ENCODE data around the gene FUZ. TPM values are rescaled to one million over a fixed set of nuclear protein-coding genes. Genes with fewer than 3 reads are reported as not detected.

The FUZ gene
- total RNA-seq, 1 donor from 2014 or later = 10.8 TPM

- no peak for TF ChIP-seq CTCF (IDR thresholded peaks at IDR 0.05)
- Mint-ChIP-seq H3K9me3 (ENCODE audit: low read depth) (no peaks in the 10 kb centered on the region), H3K27me3 (ENCODE audit: low read depth) (no peaks in the 10 kb centered on the region), H3K4me1 (ENCODE audit: low read depth) (peaks cover 26% of the 10 kb centered on the region), H3K27ac (ENCODE audit: unreplicated experiment) (peak overlapping the region; percentile 17), H3K4me3 (ENCODE audit: unreplicated experiment) (no peak overlapping the region), H3K36me3 (ENCODE audit: low read depth) (peaks cover 9% of the 10 kb centered on the region)
- DNase-seq (ENCODE audit: low spot score) = no peak
Measured at GRCh38 chr19:49857061-49857837, 44.2 kb upstream of the FUZ start.

GRCh38 chr19:49856574-49857021 lies 43.5 kb upstream of the FUZ start:
- DNase-seq (ENCODE audit: low spot score) = no peak
- no peak for TF ChIP-seq CTCF (IDR thresholded peaks at IDR 0.05)
- Mint-ChIP-seq H3K4me3 (ENCODE audit: unreplicated experiment) (no peak overlapping the region), H3K9me3 (ENCODE audit: low read depth) (no peaks in the 10 kb centered on the region), H3K27me3 (ENCODE audit: low read depth) (no peaks in the 10 kb centered on the region), H3K36me3 (ENCODE audit: low read depth) (peaks cover 9% of the 10 kb centered on the region), H3K27ac (ENCODE audit: unreplicated experiment) (no peak overlapping the region), H3K4me1 (ENCODE audit: low read depth) (peaks cover 30% of the 10 kb centered on the region)

GRCh38 chr19:49855676-49856573 lies 42.8 kb upstream of the FUZ start:
- TF ChIP-seq CTCF (IDR thresholded peaks at IDR 0.05) = no peak
- Mint-ChIP-seq H3K4me1 (ENCODE audit: low read depth) (peaks cover 26% of the 10 kb centered on the region), H3K27me3 (ENCODE audit: low read depth) (no peaks in the 10 kb centered on the region), H3K9me3 (ENCODE audit: low read depth) (no peaks in the 10 kb centered on the region), H3K36me3 (ENCODE audit: low read depth) (peaks cover 6% of the 10 kb centered on the region), H3K4me3 (ENCODE audit: unreplicated experiment) (no peak overlapping the region), H3K27ac (ENCODE audit: unreplicated experiment) (peak overlapping the region; percentile 59)
- no peak for DNase-seq (ENCODE audit: low spot score)

- no peak for DNase-seq (ENCODE audit: low spot score)
- peaks cover 6% of the 10 kb centered on the region for H3K36me3 Mint-ChIP-seq (ENCODE audit: low read depth)
- H3K4me1 Mint-ChIP-seq (ENCODE audit: low read depth) = peaks cover 27% of the 10 kb centered on the region
- H3K9me3 Mint-ChIP-seq (ENCODE audit: low read depth) = no peaks in the 10 kb centered on the region
- TF ChIP-seq CTCF (IDR thresholded peaks at IDR 0.05) = no peak
- H3K27me3 Mint-ChIP-seq (ENCODE audit: low read depth) = no peaks in the 10 kb centered on the region
- peak overlapping the region; percentile 59 for H3K27ac Mint-ChIP-seq (ENCODE audit: unreplicated experiment)
- H3K4me3 Mint-ChIP-seq (ENCODE audit: unreplicated experiment) = no peak overlapping the region
Measured at GRCh38 chr19:49855277-49855675, 42.2 kb upstream of the FUZ start.
